Measurements from ENCODE around the gene STX18.

DNA sequence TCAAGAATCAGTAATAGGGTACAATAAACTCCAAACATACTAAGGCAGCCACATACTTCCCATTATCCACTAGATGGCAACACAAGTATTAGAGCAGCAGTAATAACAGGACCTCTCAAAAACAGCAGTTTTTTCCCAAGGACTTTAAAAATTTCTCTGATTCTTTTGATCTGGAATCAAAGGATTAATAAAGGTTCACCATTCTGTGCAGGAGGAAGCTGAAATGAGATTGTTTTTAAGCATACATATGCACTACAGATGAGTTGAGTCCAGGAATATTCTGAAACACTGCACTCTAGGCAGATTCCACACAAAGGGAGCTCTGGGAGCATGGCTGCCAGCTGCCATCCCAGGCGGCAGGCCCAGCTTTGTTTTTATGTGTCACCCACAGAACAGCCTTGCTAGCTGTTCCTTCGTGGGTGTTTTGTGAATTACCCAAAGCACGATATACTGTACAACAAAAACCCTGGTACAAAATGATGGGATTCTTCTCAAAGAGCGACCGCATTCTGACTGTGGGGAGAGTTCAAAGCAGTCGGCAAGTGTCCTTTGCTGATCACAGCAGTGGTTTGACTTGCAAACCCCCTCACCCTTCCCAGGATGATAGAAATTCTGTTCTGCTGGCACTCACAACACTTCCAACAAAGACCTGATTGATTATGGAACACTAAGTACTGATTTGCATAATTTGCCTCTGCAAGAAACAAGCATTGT, 61.0 kb downstream of the STX18 start:
- no peak for TF ChIP-seq RNF2 (conservative IDR thresholded peaks at IDR 0.05; ENCODE audit: low read depth)
- TF ChIP-seq GABPB1 (CRISPR knock-in tag; IDR thresholded peaks at IDR 0.05) = no peak
- no peak for TF ChIP-seq RFX5 (IDR thresholded peaks at IDR 0.05; ENCODE audit: low read depth, low read length)
- TF ChIP-seq SUZ12 (IDR thresholded peaks at IDR 0.05; ENCODE audit: low read depth, low read length) = no peak
- TF ChIP-seq TCF12 (IDR thresholded peaks at IDR 0.05) = no peak
- TF ChIP-seq TCF12 (CRISPR knock-in tag; IDR thresholded peaks at IDR 0.05) = no peak
- no peak for TF ChIP-seq AKAP8 (CRISPR knock-in tag; IDR thresholded peaks at IDR 0.05)
- no peak for TF ChIP-seq ZNF274 (CRISPR knock-in tag; IDR thresholded peaks at IDR 0.05)
- TF ChIP-seq TRIM24 (CRISPR knock-in tag; IDR thresholded peaks at IDR 0.05) = no peak
- TF ChIP-seq, protein P1, sequence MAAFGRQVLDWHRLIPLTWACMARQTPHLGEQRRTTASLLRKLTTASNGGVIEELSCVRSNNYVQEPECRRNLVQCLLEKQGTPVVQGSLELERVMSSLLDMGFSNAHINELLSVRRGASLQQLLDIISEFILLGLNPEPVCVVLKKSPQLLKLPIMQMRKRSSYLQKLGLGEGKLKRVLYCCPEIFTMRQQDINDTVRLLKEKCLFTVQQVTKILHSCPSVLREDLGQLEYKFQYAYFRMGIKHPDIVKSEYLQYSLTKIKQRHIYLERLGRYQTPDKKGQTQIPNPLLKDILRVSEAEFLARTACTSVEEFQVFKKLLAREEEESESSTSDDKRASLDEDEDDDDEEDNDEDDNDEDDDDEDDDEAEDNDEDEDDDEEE (CRISPR knock-in tag; IDR thresholded peaks at IDR 0.05) = no peak
- no peak for TF ChIP-seq CENPX (CRISPR knock-in tag; IDR thresholded peaks at IDR 0.05)
- TF ChIP-seq HDAC2 (CRISPR knock-in tag; IDR thresholded peaks at IDR 0.05) = no peak

Measured in HepG2 (cell line).